ENCODE data around the gene TACR1.

The TACR1 gene

DNA sequence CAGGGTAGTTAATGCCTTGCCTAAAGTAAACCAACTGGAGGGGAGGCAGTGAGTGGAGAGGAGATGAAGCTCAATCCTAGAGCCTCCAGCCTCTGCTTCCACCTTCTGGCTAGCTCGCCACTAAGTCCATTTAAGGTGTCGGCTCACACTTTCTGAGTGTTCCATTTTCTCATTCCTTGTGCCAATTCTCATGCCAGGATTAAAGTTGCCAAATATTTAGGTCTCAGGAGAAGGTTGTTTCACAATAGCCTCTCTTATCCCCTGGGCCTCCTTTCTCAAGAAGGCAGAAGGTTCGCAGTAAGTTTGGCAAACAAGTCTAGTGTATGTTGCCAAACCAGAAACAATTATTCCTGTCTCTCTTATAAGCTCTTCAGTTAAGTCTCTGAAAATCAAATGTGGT lies 57.2 kb downstream of the TACR1 start:
- no peak for DNase-seq

DNA sequence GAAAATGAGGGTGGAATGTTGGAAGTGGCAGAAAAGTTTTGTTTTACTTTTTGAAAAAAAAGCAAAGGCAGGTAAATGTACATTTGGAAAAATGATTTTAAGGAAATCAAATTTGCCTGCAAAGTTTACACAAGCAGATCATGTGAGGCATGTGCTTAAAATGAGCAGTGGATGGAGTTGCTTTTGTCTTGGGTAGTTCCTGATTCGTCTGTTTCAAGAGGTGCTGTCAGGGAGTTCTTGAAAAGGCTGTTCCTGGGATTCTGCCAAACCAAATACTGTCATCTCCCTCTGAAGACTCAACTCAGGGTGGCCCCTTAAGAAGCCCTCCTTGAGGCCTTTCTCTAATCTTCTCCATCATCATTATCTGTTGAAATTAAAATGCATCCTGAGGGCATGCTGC lies 59.0 kb downstream of the TACR1 start:
- DNase-seq, result peak; percentile 48

DNA sequence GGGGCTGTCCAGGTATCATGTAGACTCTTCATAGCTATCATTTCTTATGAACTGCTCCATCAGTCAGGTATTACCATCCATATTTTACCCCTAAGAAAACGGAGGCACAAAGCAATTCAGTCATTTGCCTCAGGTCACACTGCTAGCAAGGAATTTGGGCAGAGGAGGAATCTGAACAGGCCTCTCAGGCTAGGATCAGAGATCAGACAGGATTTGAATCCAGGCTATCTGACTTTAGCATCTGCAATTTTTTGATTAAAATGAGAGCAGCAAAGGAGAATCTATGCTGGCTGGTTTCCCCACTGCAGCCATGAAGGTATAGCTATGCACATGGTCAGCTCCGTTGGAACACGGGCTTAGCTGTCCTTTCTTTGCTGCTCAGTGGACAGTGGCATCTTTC lies 60.1 kb downstream of the TACR1 start:
- no peak for DNase-seq

DNA sequence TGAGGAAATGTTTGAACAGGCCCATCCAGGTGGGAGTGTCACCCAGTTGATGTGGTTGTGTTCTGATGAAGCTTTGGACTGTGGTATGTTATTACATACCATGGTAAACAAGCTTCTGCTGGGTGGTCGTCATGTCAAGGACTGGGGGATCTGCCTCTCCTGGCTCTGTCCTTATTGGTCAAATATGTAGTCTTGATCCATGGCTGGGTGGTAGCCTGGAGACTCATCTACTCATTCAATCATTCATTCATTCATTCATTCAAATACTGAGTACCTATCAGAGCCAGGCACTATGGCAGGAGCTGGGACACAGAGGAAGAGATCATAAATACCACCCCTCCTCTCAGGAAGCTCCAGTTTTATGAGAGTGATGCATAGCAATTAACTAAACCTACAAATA lies 60.8 kb downstream of the TACR1 start:
- DNase-seq, result no peak

DNA sequence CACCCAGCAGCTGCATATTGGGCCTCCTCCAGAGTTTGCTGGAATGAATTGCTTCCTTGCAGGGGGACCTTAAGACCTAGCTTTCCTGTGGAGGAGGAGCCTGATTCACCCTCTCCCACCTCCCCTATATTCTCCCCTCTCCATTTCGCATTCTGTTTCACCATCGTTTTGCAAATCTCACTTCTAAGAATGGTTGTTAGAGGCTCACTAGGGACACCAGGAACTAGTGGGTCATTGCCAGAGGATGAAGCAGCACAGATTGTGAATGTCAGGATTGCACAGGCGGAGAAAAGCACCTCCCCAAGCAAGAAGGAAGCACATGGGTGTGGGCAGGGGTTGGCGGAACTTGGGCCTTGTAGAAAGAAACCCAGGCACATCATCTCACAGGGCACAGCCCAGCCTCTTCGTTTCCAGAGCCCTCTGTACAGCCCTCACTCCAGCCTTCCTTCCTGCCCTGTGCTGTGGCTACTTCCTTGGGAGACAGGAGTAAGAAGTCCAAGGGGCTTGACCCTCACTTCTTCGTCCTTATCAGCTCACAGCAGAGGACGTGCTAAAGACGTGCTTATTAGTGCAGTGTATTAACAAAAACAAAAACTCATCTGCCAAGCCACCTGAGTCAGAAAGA lies 63.4 kb downstream of the TACR1 start:
- DNase-seq, result no peak

DNA sequence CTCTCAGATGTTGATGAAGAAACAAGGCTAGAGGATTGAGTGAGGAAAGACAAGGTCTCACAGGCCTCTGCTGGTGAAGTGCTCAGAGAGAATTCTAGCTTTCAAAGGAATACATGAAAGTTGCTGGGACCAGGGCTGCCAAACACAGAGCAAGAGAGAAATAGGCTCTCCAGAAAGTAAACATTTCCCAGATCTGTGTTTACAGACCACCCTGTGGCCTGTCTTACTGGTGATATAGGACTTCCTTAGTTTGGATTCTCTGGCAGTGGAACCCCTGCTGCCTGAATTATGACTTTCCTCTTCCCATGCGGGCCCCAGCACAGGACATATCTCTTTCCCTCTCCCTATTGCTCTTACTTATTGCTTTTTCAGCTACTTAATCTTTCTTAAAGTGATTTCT lies 64.5 kb downstream of the TACR1 start:
- DNase-seq, result no peak

DNA sequence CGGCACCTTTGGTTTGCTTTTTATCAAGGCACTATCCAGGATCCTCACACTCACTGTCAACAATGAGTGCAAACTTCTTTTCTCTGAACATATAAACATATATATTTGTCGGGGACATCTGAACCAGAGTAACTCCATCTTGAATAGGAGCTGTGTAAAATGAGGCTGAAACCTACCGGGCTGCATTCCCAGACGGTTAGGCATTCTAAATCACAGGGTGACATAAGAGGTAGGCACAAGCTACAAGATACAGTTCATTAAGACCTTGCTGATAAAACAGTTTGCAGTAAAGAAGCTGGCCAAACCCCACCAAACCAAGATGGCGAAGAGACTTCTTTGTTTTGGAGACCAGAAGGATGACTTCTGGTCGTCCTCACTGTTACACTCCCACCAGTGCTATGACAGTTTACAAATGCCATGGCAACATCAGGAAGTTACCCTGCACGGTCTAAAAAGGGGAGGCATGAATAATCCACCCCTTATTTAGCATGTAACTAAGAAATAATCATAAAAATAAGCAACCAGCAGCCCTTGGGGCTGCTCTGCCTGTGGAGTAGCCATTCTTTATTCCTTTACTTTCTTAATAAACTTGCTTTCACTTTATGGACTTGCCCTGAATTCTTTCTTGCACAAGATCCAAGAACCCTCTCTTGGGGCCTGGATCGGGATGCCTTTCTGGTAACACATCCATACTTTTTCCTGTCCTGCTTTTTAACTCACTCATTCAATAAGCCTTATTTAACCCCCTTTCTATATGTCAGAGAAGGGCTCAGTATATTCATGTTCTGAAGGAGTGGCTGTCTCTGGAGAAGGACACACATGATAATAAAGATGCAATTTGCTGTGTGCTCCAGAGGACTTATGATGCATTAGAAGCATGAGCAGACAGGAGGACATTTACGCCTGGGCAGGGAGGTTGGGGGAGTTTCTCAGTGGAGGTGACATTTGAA lies 65.4 kb downstream of the TACR1 start:
- DNase-seq, result no peak

DNA sequence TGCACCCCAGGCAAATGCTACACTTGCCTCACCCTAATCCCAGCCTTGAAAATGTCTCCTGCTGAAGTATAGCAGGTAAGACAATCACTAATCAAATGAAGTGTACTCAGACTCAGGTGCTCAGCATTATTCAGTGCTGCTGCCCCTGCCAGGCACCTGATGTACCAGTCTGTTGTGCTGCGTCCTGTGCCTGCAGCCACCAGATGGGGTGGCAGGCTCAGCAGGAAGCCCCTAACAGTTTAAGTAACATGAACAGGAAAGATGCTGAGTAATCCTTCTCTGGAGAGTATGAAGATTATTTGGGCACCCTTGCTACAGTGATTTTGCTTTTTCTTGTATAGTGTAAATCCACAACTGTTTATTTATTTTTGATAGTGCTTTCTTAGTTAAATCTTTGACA lies 69.1 kb downstream of the TACR1 start:
- DNase-seq, result peak; percentile 57

DNA sequence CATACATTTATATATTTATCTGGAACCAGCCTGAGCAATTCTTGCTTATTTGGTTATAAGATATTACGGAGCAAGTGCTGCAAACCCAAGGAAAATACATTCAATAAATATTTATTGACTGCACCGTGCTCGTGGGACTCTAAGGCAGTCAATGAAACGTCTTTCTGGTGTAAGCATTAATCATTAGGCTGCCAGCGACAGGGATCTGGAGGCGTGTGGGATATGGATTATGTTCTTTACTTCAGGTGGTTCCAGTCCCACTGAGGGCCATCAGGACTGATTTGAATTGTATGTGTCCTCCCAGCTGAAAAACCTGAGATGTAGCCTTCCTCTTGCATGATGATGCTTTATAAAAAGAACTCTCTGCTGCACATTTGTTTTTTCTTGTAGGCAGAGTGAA lies 75.4 kb downstream of the TACR1 start:
- DNase-seq, result no peak

DNA sequence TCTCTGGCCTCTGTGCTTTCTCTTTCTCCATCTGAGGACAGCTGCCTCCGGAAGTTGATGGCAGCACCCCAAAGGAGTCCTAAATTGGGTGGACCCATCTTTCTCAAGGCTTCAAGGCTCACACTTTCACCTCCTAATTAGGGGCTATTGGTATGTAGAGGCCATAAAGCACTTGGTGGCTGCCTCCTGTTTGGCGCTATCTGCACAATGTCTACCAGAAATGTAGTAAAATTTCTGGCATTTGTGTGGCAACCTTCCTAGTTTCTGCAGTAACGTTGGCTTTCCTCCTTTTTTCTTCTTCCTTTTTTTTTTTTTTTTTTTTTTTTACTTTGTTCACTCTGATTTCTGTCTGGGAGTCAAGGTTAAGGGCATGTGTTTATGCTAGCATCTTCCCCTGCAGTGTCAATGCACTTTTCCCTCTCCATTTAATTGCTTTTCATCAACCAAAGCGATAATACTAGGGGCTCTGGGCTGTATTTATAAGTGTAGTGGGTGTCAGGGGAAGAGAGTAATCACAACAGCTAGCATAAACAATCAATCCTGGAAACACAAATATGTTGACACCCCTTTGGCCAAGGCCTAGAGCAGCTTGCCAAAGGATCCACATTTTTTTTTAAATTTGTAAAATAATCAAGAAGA lies 86.0 kb downstream of the TACR1 start:
- no peak for DNase-seq

DNA sequence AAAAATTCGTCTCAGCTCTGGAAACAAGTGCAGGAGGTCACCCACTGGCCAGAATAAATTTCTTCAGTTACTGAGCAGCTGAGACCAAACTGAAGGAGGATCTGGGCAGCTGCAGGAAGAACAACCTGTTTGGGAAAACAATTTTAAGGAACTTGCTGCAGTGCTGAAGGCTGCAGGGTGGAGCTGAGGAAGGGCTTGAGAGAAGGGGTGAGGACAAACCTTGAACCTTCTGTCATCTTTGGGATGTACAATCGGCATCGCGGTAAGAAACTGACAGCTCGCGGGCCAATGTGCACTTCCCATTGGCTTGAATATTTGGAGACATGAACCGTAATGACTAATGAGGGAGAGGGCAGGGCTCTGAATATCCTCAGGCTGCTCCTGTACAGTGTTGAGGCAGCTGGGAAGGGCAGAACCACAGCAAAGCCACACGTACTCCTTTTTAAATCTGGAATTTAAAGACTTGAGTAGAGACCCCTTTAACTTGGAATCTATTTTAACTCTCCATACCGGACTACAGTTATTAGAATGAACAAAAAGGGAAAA lies 90.3 kb downstream of the TACR1 start:
- no peak for DNase-seq

DNA sequence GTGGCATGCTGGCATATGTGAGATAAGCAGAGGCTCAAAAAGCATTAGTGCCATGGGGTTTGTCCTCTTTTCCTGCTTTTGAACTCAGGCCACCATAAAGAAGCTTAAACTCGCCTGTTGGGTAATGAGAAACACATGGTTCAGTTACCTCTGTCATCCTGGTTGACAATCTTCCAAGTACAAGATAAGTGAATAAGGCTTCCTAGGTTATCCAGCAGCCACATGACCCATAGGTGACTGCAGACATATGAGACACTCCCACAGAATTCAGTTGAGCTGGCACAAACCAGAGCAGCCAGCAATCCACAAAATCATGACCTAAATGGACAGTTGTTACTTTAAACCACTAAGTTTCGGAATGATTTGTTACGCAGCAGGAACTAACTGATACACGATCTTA lies 97.3 kb downstream of the TACR1 start:
- no peak for DNase-seq

DNA sequence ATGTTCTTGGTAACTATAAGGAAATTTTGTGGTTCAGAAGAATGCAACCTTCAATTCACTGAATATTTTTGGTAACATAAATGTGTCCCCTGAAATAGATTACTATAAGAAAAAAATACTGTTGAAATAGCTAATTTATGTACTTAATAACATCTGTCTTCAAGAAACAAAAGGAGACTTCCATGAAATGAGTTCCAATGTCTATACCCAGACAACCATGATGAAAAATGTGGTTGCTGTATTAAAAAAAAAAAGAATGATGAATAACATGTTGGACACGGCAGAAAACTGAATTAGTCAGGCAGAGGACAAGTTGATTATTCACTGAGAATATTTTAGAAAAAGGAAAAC lies 98.5 kb downstream of the TACR1 start:
- no peak for DNase-seq

DNA sequence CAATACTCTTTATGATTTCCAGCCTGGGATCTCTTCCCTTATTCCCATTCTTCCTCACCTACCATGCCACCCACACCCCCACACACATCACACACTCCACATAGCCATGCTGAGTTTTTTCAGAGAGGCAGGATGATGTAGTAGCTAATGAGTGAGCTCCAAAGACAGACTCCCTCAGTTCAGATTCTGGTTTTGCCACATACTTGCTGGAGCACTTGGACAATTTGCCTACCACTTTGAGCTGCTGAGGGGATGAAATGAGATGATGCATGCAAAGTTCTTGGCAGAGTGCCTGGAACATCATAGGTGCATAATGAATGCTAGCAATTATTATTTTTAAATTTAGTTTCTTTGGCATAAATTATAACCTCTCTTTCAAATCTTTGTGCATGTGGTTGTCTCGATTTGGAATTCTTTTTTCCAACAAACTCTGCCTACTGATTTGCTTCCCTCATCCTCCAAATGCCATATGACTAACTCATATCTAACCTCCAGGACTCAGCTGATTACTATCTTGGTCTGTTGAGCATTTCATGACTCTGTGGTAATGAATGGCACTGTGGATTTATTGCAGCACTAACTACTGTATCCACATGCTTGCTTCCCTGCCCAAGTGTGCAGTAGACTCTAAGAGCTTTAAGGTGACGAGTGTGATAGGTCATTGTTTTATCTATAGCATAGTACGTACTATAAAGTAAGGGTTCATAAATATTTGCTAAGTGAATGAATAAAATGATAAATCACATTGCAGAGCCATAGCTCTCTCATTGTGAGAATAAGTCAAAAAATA lies 99.1 kb downstream of the TACR1 start:
- peak; percentile 55 for DNase-seq

DNA sequence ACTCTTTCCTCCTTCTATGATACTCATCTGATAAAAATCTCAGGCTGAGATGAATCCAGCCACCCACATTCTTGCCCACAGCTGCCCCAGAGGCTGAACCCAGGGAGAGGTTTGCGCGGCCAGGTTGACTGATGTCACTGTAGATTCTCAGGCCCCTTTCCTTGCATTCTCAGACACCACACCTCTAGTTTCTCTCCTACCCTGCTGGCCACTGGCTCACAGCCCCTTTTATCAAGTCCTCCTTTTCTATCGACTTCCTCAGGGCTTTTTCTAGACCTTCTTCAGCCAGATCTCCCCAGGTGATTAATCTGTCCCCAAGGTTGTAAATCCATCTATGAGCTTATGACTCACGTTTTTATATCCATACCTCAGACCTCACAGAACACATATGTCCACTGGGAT lies 99.8 kb downstream of the TACR1 start:
- no peak for DNase-seq

DNA sequence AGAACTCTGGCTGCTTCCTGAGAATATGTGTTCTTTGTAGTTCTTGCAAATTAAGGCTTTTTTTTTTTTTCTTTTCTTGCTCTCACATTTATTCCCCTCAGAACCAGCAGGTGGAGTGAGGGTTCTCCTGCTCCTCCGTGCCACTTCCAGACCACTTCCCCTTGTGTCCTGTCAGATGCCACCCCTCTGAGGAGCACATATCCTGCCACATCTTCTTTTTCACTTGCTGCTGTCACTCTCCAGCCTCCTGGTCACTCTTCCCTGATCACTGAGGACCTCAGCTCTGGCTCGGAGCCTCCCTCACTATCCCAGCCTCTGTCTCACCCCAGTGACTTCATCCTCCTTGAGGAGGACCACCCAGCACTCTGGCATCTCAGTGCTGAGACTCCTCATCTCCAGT lies 100.5 kb downstream of the TACR1 start:
- DNase-seq, result peak; percentile 73

DNA sequence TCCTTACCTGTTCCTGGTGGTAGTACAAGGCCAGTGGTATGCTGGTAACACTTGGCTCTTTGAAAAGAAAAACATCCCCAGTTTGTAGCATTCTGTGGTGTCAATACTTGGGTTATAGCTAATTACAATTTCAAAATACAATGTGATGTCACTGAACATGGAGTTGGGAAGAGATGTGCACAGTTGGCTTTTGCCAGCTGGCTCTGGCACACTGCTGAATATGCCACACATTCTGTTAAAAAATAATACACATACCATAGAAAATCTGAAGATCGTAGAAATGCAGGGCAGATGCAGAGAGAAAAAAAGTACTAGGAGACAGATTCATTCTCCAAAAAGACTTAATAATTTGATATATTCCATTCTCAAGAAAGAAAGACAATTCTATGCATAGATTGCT lies 101.5 kb downstream of the TACR1 start:
- DNase-seq, result no peak

DNA sequence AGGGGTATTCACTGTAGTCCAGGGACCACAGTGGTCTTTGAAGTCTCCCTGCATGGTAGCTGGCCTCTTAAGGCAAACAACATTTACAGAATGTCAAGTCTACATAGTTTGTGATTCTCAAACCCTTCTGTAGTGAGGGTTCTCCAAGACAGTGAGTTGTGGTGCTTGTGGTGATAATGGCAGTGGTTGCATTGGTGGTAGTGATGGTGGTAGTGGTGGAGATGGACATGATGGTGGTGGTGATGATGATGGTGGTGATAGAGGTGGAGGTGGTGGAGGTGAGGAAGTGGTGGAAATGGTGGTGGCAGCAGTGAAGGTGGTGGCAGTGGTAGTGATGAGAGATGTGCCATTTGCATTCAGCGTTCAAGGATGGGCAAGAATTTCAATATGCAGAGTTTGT lies 104.9 kb downstream of the TACR1 start:
- DNase-seq, result no peak

DNA sequence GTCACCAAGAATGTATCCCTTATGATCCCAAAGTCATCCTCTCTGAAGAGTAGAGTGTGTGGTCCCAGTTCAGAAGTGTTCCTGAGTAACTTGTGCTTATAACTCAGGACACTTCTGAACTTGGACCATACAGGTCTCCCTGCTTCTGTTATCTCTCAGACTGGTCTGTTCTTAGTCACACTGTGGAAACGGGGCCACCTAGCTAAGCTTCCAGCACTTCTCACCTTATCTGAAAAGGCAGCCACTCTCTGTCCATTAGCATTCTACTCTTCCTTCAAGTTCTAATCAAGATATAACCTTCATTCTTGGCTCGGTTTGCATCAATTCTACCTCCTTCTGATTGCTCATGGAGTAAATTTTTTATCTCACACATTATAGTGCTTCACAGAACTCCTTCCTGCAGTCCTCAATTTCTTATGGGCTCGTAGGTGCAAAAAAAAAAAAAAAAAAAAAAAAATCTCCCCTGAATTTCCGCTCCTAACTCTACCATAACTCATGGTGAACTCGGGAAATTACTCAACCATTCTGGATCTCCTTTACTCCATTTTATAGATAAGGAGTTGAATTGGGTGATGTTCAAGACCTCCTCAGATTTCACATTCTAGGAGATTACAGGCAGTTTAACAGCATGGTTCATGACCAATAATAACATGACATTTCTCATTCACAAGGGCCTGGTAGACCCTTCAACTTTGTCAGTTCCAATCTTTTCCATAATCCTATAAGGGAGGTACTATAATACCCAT lies 108.4 kb downstream of the TACR1 start:
- DNase-seq, result peak; percentile 4

DNA sequence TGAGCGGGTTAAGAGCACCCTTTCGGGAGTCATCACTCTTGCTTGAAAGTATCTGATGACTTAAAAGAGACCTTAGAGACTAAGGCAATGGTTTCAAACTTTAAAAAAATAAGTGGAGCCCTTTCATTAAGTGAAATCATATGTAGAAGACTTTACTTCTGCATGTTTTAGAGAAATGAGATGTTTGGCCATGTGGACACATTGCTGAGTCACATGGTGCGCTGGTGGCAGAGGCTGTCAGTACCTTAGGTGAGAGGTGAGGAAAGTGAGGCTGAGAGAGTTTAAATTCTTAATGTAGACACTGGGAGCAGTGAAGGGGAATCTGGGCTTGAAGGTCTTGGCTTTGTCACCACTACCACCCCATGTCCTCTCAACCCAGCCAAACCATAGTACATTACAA lies 109.8 kb downstream of the TACR1 start:
- no peak for DNase-seq

DNA sequence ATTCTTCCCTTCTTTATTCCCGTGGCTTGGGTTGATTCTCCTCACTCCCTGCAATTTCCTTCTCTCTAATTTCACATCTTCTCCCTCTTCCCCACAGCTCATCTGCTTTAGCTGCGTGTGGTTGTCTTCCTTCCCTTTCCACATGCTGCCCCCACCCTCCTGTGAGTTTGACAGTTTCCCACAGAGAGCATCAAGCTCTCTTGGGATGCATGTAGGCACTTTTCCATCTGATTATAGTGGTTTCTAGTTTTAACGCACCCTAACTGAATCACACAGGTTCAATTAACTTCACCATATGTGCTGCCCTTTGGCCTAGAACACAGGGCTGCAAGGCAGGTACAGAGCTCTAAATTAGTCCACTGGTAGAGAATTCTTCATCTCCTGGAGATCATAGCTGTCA lies 110.5 kb downstream of the TACR1 start:
- DNase-seq, result no peak

DNA sequence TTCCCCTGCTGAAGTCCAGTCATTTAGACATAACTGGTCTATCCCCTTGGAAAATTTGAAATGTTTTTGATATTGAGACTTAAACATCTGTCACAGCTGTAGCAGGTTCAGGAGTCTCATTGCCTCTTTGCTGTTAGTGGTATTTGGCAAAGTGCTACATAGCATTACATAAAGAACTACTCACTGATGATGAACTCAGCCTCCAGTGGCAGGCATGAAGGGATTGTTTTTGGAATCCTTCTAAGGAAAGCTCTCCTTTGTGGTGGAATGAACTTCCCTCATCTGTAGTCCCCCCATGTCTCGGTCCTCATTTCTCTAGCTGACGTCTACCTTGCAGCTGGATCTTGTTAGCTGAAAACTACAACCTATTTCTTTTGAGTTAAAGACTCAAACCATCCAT lies 111.6 kb downstream of the TACR1 start:
- no peak for DNase-seq

Measured in DMS53 (cell line).